Activated CD4-positive, alpha-beta T cell treated with anti-CD3 and anti-CD28 coated beads, Interleukin-2, Interleukin-4, amounts not matched to agents 100 ng/mL and 50 ng/mL, durations not matched to agents 16 hours and 8 hours (primary cell): Measurements from ENCODE around the gene RAVER2.
A peak's percentile ranks its signal among the peaks of the same experiment; 100 is the strongest.
"Not testable (repeated sequence)": the region's sequence is repeated elsewhere in the genome, so short reads cannot be mapped to it uniquely, and the experiment has no call there.

Experiments
- DNase-seq: peaks from one replicate; pipeline ENCODE4 v3.0.0-alpha.2; 2020; ENCODE audit warnings: low spot score

RAVER2 gene

GRCh38 chr1:64811131-64811530 lies 66.3 kb downstream of the RAVER2 start:
- no peak for DNase-seq

DNA sequence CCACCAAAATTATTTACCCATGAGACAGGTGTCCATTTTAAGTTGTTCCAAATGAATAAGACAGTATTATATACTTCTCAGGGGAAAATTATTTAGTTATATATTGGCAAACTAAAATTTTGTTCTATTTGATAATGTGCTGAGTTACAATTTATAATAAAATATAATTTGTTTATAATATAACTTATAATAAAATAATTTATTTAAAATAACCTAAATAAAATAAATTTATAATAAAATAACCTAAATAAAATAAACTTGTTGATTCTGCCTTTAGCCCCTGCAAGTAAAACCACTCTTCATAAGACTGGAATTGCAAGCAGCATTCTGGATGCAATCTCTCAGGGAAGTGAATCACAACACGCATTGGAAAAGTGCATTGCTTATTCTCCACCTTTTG lies 69.6 kb downstream of the RAVER2 start:
- no peak for DNase-seq

GRCh38 chr1:64817364-64817763 lies 72.5 kb downstream of the RAVER2 start:
- not testable (repeated sequence) for DNase-seq

DNA sequence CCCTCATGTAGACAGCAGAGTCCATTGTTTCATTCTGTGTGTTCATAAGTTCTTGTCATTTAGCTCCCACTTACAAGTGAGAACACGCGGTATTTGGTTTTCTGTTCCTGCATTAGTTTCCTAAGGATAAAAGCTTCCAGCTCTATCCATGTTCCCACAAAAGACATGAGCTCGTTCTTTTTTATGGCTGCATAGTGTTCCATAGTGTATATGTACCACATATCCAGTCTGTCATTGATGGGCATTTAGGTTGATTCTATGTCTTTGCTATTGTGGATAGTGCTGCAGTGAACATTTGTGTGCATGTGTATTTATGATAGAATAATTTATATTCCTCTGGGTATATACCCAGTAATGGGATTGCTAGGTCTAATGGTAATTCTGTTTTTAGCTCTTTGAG lies 75.7 kb downstream of the RAVER2 start:
- DNase-seq: not testable (repeated sequence)

- DNase-seq: no peak
Observed at GRCh38 chr1:64822621-64823020, 77.7 kb downstream of the RAVER2 start.

GRCh38 chr1:64823691-64824476 lies 79.0 kb downstream of the RAVER2 start:
- peak; percentile 66 for DNase-seq

DNA sequence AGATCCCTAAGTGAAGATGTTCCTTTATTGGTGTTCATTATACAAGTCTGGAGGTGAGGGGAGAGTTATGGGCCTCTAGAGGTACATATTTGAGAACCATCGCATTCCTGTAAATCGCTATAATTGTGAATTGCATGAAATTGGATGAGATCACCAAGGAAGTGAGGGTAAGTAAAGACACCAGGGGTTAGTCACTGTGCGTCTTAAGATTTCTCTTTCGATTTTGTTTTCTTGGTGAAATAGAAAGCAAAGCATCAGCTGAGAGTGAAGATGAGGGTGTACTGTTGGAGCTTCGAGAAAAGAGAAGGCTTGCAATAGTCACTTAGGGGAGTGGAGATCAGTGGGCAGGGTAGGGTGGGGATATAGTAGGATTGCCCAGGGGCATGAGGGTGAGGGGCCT lies 82.1 kb downstream of the RAVER2 start:
- peak; percentile 42 for DNase-seq

- peak; percentile 9 for DNase-seq
Observed at GRCh38 chr1:64828829-64829228, 84.0 kb downstream of the RAVER2 start.

- DNase-seq: no peak
Observed at GRCh38 chr1:64829411-64830029, 84.6 kb downstream of the RAVER2 start.

GRCh38 chr1:64830030-64830651 lies 85.3 kb downstream of the RAVER2 start:
- DNase-seq: no peak

DNA sequence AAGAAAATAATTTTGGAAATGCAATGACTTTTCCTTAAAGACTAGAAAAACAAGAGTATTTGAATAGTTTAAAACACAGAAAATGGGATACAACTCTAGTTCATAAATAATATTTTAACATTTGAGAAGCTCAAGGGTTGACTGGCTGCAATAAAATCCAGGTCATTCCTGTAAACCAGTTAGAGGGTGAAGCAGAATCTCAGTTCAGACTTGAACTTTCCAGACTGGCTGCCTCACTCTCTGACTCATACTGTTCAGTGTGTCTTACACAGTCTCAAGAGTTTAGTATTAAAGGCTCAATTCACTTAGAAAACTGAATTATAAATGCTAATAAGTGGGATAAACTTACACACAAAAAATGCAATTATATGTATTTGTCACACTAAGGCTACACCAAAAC lies 89.9 kb downstream of the RAVER2 start:
- DNase-seq: no peak

GRCh38 chr1:64836802-64837201 lies 91.9 kb downstream of the RAVER2 start:
- no peak for DNase-seq

- DNase-seq: no peak
Observed at GRCh38 chr1:64838486-64838885, 93.6 kb downstream of the RAVER2 start.

- no peak for DNase-seq
Observed at GRCh38 chr1:64839261-64839660, 94.4 kb downstream of the RAVER2 start.

GRCh38 chr1:64839732-64840405 lies 95.0 kb downstream of the RAVER2 start:
- DNase-seq: no peak

DNA sequence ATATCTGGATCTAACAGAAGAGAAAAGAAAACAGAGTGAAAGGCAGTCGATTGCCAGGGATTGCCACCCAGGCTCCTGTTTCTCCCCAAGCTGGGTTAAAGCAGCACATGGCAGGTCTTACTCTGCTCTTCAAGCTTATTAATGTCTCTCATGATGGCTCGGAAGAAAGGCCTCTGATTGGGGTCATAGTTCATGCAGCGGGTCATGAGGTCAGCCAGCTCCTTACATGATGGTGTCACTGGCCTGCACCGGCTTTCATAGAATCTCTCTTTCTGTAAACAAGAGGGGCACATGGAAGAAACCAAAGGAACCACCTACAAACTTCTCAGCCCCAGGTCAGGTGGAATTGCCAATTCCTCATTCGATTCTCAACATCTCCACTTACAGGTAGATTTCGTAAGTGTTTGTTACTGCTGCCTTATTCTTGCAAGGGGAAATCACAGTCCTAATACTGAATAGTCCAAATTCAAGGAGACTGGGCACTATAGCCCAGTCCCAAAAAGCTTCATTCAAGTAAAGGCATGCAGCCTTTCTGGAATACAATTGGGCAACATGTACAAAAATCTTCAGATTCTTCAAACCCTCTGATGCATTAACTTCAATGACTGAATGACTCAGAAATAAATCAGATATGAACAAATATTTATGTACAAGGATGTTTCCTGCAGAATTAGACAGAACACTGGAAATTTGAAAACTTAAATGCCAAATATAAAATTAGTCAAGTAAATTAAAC lies 96.6 kb downstream of the RAVER2 start:
- DNase-seq: no peak

- DNase-seq: no peak
Observed at GRCh38 chr1:64842224-64842623, 97.3 kb downstream of the RAVER2 start.

GRCh38 chr1:64843675-64844074 lies 98.8 kb downstream of the RAVER2 start:
- no peak for DNase-seq

GRCh38 chr1:64844175-64844574 lies 99.3 kb downstream of the RAVER2 start:
- no peak for DNase-seq

DNA sequence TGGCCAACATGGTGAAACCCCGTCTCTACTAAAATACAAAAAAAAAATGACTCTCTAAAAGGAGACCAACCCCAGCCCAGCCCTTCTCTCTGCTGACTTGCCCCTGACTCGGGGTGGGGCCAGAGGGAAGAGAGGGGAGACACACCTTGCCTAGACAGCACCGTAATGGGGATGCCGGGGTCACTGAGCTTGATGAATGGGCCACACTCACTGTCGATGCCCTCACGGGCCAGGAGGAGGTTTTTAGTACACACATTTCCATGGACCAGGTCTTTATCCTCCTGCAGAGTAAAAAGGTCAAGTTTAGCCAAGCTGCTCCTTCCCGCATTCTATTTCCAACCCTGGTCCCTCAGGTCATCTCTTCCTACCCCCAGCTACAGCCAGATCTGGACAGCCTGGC lies 99.7 kb downstream of the RAVER2 start:
- no peak for DNase-seq

DNA sequence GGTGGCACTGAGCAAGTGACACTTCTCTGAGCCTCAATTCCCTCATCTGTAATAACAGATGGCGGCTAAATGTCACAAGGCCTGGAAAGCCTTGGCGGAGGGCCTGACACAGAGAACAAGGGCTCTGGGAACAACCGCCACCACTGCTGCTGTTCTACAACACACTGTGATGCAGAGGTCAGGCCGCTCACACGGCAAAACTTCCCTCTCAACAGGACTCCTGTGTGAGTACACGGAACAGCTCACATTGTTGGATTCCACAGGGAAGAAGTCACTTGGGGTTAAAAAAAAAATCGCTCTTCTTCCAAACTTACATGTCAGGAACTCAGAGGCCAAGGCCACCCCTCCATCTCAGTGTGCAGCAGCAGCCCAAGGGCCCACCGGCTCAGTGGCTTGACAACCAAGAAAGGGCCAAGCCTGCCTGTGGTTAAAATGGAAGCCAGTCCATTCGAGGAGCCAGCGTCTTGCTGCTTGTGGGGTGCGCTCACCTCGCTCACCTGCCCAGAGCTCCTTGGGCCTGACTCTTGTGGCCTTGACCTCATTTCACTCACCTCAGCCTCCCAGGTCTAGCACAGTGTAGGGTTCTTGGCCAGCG lies 101.1 kb downstream of the RAVER2 start:
- DNase-seq: no peak
